HepG2 (cell line): ENCODE data around the gene MLLT1. TPM values are rescaled to one million over a fixed set of nuclear protein-coding genes. Genes with fewer than 3 reads are reported as not detected.

Experiments used
- ATAC-seq: fragments of 200-7000 bp; cut with Tn5 transposase; 3 replicates; pipeline ENCODE4 v1.9.1; 2020; ENCODE audit warnings: mild to moderate bottlenecking, moderate library complexity
- BruUV-seq: library from RNA; stranded (reverse); fragments of 400-500 nt; replicated peaks from 2 replicates; lab custom pipeline; 2021; lab: Mats Ljungman, UMichigan
- CTCF ChIA-PET: fragments of 300-600 bp; formaldehyde crosslinking; extraction: SDS; loops from one replicate; lab custom pipeline; 2021; ENCODE audit warnings: low total read pairs, inconsistent platforms, low intra/inter-chr PET ratio; lab: Yijun Ruan, JAX
- POLR2A ChIA-PET: fragments of 350-600 bp; sonication (Branson Sonifier 250); formaldehyde crosslinking; loops from one replicate; lab custom pipeline; 2020; ENCODE audit warnings: antibody characterized with exemption, inconsistent platforms; lab: Yijun Ruan, JAX
- DNase-seq: peaks from one replicate; pipeline ENCODE4 v3.0.0-alpha.2; 2015; ENCODE audit warnings: low spot score
- FAIRE-seq: peaks from 3 replicates; lab custom pipeline; 2011; peaks lifted over from hg19 to GRCh38; lab: Jason Lieb, UNC
- H2AFZ ChIP-seq: one replicate; pipeline ENCODE4 v1.6.1; 2011; ENCODE audit warnings: low read length, inconsistent platforms
- H3K27ac ChIP-seq: fragments of 300-600 bp; 3 replicates; pipeline ENCODE4 v1.8.0; 2011; ENCODE audit warnings: mixed run types, mild to moderate bottlenecking, mixed read lengths, low read length, inconsistent platforms; ENCODE audit not compliant: insufficient read depth; ENCODE audit errors: extremely low read length
- H3K27me3 ChIP-seq, 2 experiments: fragments of 200-600 bp in 1 of 2; 2 replicates in 1 of 2; 3 replicates in 1 of 2; pipeline versions ENCODE4 v1.6.0 to v1.8.0; 2011; ENCODE audit warnings: low read length in 2 of 2, mild to moderate bottlenecking in 2 of 2, moderate library complexity in 2 of 2, inconsistent platforms in 1 of 2; ENCODE audit not compliant: insufficient read depth in 2 of 2, control insufficient read depth in 1 of 2
- H3K36me3 ChIP-seq, 2 experiments: fragments of 200-600 bp in 1 of 2; replicated peaks in 1 of 2; 2 replicates in 1 of 2; 3 replicates in 1 of 2; pipeline versions ENCODE4 v1.5.1 to v1.8.0; 2011; ENCODE audit warnings: low read length in 2 of 2, inconsistent platforms in 1 of 2; ENCODE audit not compliant: insufficient read depth in 2 of 2, control insufficient read depth in 1 of 2
- H3K4me1 ChIP-seq: 2 replicates; pipeline ENCODE4 v1.5.1; 2012; ENCODE audit warnings: low read length, inconsistent platforms; ENCODE audit not compliant: insufficient read depth
- H3K4me2 ChIP-seq: 2 replicates; pipeline ENCODE4 v1.6.0; 2011; ENCODE audit warnings: low read depth, low read length, inconsistent platforms
- H3K4me3 ChIP-seq, 3 experiments: fragments of 200-600 bp in 1 of 3; sonication (generic), shearing (Covaris generic) in 1 of 3; replicated peaks in 1 of 3; 2 replicates each; pipeline ENCODE4 v1.5.1; 2011 to 2016; ENCODE audit warnings: low read length in 3 of 3, inconsistent platforms in 2 of 3, low read depth in 2 of 3, mild to moderate bottlenecking in 2 of 3, control low read depth in 1 of 3, mixed read lengths in 1 of 3; ENCODE audit not compliant: insufficient read depth in 1 of 3
- H3K79me2 ChIP-seq: one replicate; pipeline ENCODE4 v1.6.1; 2011; ENCODE audit warnings: low read length, inconsistent platforms; ENCODE audit not compliant: insufficient read depth
- H3K9ac ChIP-seq: 2 replicates; pipeline ENCODE4 v1.6.0; 2011; ENCODE audit warnings: mild to moderate bottlenecking, low read depth, low read length, inconsistent platforms; ENCODE audit not compliant: insufficient read depth
- H3K9me3 ChIP-seq: 2 replicates; pipeline ENCODE4 v1.5.1; 2012; ENCODE audit warnings: mild to moderate bottlenecking, low read length
- H4K20me1 ChIP-seq: 2 replicates; pipeline ENCODE4 v1.6.0; 2011; ENCODE audit warnings: inconsistent platforms, mild to moderate bottlenecking, low read length, moderate library complexity; ENCODE audit not compliant: insufficient read depth
- HNF4G ChIP-seq, 2 experiments: sonication (generic) in 1 of 2; formaldehyde crosslinking in 1 of 2; IDR thresholded peaks; 2 replicates each; pipeline versions ENCODE4 v1.4.0 to v1.6.1; 2011 to 2020; ENCODE audit warnings: borderline replicate concordance in 2 of 2, low read depth in 2 of 2, mild to moderate bottlenecking in 2 of 2, low read length in 1 of 2, missing genetic modification reagents in 1 of 2, moderate library complexity in 1 of 2
- MYPOP ChIP-seq: sonication (generic); formaldehyde crosslinking; IDR thresholded peaks from 2 replicates; pipeline ENCODE4 v1.8.1; 2023; ENCODE audit warnings: mild to moderate bottlenecking, moderate library complexity, missing genetic modification reagents
- PHF8 ChIP-seq: sonication (generic); formaldehyde crosslinking; IDR thresholded peaks from 2 replicates; pipeline ENCODE4 v1.5.0; 2020; ENCODE audit warnings: missing genetic modification reagents
- RNF2 ChIP-seq: fragments of 450-650 bp; conservative IDR thresholded peaks from 2 replicates; pipeline ENCODE4 v1.6.1; 2016; ENCODE audit warnings: low read depth
- ZMYM4 ChIP-seq: sonication (generic); formaldehyde crosslinking; IDR thresholded peaks from 2 replicates; pipeline ENCODE4 v1.8.1; 2023; ENCODE audit warnings: mild to moderate bottlenecking, missing genetic modification reagents
- ZNF224 ChIP-seq: sonication (generic); formaldehyde crosslinking; IDR thresholded peaks from 2 replicates; pipeline ENCODE4 v1.5.0; 2020; ENCODE audit warnings: mild to moderate bottlenecking, missing genetic modification reagents
- ZNF235 ChIP-seq: sonication (generic); formaldehyde crosslinking; IDR thresholded peaks from 2 replicates; pipeline ENCODE4 v1.8.1; 2023; ENCODE audit warnings: mild to moderate bottlenecking, missing genetic modification reagents, borderline replicate concordance
- ZNF24 ChIP-seq: fragments of 450-650 bp; IDR thresholded peaks from 2 replicates; pipeline ENCODE4 v1.6.1; 2017; ENCODE audit warnings: antibody characterized with exemption, mild to moderate bottlenecking
- ZNF264 ChIP-seq: sonication (generic); formaldehyde crosslinking; IDR thresholded peaks from 2 replicates; pipeline ENCODE4 v1.4.0; 2020; ENCODE audit warnings: missing genetic modification reagents
- ZNF382 ChIP-seq: sonication (generic); formaldehyde crosslinking; IDR thresholded peaks from 2 replicates; pipeline ENCODE4 v1.5.0; 2020; ENCODE audit warnings: missing genetic modification reagents, mild to moderate bottlenecking, borderline replicate concordance
- ZNF556 ChIP-seq: sonication (generic); formaldehyde crosslinking; IDR thresholded peaks from 2 replicates; pipeline ENCODE4 v1.4.0; 2020; ENCODE audit warnings: mild to moderate bottlenecking, missing genetic modification reagents, borderline replicate concordance
- ZNF607 ChIP-seq: sonication (generic); formaldehyde crosslinking; IDR thresholded peaks from 2 replicates; pipeline ENCODE4 v1.5.1; 2020; ENCODE audit warnings: missing genetic modification reagents, mild to moderate bottlenecking, borderline replicate concordance
- ZNF879 ChIP-seq: sonication (generic); formaldehyde crosslinking; IDR thresholded peaks from 2 replicates; pipeline ENCODE4 v1.8.1; 2023; ENCODE audit warnings: missing genetic modification reagents
- WGBS: methylation state at CpG from one replicate; pipeline ENCODE4 v1.1.6; 2017; ENCODE audit warnings: low lambda C conversion rate; 5-methylcytosine and 5-hydroxymethylcytosine counted together
- in situ Hi-C: cut with HindIII; loops from 2 replicates; pipeline ENCODE4 v1.10.0; 2017; ENCODE audit warnings: low pct_unique_long_range_greater_than_20kb; ENCODE audit not compliant: extremely low pct_ligation_motif_present
- intact Hi-C: fragments of 100-400 bp; cut with micrococcal nuclease; formaldehyde crosslinking; loops from one replicate; pipeline ENCODE4 v1.10.0; 2022; ENCODE audit not compliant: unreplicated experiment
- polyA plus RNA-seq, 8 experiments: library from polyadenylated mRNA; depleted of rRNA in 3 of 8; stranded (reverse) in 7 of 8; unstranded in 1 of 8; fragments of >200 nt; fragmentation: Illumina TruSeq in 4 of 8; extraction: Trizol in 4 of 8; gene quantifications; 2 replicates each; pipeline versions ENCODE4 v1.2.1 to v1.2.3, GENCODE V29; 2011 to 2016; ENCODE audit warnings: low read depth in 4 of 8, missing spikeins in 1 of 8, mixed read lengths in 1 of 8; ENCODE audit not compliant: insufficient read depth in 1 of 8
- total RNA-seq, 5 experiments: library from RNA; depleted of rRNA; stranded (reverse); fragments of >200 nt; fragmentation: Illumina TruSeq; extraction: Trizol; gene quantifications; 2 replicates each; pipeline ENCODE4 v1.2.3, GENCODE V29; 2016; ENCODE audit warnings: low read depth in 1 of 5
- TF ChIP-seq, protein P1 (sequence below): sonication (generic); formaldehyde crosslinking; IDR thresholded peaks from 2 replicates; pipeline ENCODE4 v1.5.0; 2020; ENCODE audit warnings: missing genetic modification reagents
- TF ChIP-seq, protein P2 (sequence below): sonication (generic); formaldehyde crosslinking; IDR thresholded peaks from 2 replicates; pipeline ENCODE4 v1.4.0; 2020; ENCODE audit warnings: missing genetic modification reagents, borderline replicate concordance

MLLT1 gene
- total and polyA plus RNA-seq, 2 of the 13 experiments (the other 11 are each of a cell fraction or from before 2014, with no cell fraction given) = 11.7 to 12.2 TPM

GRCh38 chr19:6227156-6227935, 52.4 kb downstream of the MLLT1 start (continued):
- TF ChIP-seq ZNF879 (CRISPR knock-in tag) = no peak
- no peak for TF ChIP-seq HNF4G (IDR thresholded peaks at IDR 0.05; ENCODE audit: borderline replicate concordance, low read depth, low read length)
- no peak for TF ChIP-seq HNF4G (CRISPR knock-in tag; IDR thresholded peaks at IDR 0.05; ENCODE audit: borderline replicate concordance, low read depth)

DNA sequence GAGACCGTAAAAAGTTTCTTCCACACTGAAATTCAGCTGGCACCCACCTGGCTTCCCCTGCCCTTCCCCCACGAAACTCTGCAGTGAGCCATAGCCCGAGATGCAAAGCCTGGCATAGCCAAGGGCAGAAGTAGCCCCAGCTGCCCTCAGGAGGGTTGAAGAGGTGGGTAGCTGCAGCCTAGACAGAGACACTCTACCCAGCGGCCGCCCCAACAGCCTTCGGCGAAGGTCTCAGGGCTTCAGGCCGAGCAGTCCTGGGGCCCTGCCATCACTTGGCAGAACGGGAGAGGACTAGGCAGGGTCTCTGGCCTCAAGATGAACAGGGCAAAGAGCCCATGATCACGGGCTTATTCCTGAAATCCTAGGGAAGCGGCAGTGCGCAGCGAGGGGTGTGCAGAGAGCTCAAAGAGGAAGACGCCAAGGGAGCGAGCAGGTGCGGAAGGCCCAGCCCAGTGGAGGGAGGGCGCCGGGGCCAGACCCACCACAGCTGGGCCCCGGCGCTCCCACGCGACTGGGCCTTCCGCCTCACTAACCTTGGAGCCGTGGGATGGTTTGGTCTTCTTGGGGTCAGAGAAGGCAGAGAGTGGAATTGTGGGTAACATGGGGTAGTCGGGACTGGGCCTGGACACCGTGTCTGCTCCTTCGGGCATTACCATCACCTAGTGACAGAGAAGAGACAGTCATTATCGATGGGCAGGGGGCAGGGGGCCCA, 53.2 kb downstream of the MLLT1 start:
- in situ Hi-C loops (no loop called here), intact Hi-C loops (no loop called here)
- Histone ChIP-seq H3K9ac (no peak overlapping the region), H4K20me1 (no peaks in the 10 kb centered on the region), H3K4me2 (no peak overlapping the region), H3K4me3 (no peak overlapping the region), H2AFZ (no peak overlapping the region), H3K9me3 (no peaks in the 10 kb centered on the region), H3K27ac (no peak overlapping the region), H3K79me2 (peaks cover 3% of the 10 kb centered on the region), H3K36me3 (peaks cover 24 to 52% of the 10 kb centered on the region in 2 experiments; a peak in 4 of 5 replicates), H3K27me3 (no peaks in the 10 kb centered on the region), H3K4me1 (peaks cover 12% of the 10 kb centered on the region)
- ATAC-seq (no peak), DNase-seq (no peak), FAIRE-seq (no peak)
- CTCF ChIA-PET = no interaction called here
- BruUV-seq = no TSS peak
- 98% methylated on average over 23 of the region's 28 CpGs for WGBS
- POLR2A ChIA-PET = no interaction called here
- no peak for TF ChIP-seq ZNF224
- TF ChIP-seq MYPOP (CRISPR knock-in tag) = no peak
- no peak for TF ChIP-seq PHF8
- TF ChIP-seq, protein P1, sequence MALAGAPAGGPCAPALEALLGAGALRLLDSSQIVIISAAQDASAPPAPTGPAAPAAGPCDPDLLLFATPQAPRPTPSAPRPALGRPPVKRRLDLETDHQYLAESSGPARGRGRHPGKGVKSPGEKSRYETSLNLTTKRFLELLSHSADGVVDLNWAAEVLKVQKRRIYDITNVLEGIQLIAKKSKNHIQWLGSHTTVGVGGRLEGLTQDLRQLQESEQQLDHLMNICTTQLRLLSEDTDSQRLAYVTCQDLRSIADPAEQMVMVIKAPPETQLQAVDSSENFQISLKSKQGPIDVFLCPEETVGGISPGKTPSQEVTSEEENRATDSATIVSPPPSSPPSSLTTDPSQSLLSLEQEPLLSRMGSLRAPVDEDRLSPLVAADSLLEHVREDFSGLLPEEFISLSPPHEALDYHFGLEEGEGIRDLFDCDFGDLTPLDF = no peak
- TF ChIP-seq RNF2 = no peak
- TF ChIP-seq ZNF382 = no peak
- TF ChIP-seq, protein P2, sequence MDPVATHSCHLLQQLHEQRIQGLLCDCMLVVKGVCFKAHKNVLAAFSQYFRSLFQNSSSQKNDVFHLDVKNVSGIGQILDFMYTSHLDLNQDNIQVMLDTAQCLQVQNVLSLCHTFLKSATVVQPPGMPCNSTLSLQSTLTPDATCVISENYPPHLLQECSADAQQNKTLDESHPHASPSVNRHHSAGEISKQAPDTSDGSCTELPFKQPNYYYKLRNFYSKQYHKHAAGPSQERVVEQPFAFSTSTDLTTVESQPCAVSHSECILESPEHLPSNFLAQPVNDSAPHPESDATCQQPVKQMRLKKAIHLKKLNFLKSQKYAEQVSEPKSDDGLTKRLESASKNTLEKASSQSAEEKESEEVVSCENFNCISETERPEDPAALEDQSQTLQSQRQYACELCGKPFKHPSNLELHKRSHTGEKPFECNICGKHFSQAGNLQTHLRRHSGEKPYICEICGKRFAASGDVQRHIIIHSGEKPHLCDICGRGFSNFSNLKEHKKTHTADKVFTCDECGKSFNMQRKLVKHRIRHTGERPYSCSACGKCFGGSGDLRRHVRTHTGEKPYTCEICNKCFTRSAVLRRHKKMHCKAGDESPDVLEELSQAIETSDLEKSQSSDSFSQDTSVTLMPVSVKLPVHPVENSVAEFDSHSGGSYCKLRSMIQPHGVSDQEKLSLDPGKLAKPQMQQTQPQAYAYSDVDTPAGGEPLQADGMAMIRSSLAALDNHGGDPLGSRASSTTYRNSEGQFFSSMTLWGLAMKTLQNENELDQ (CRISPR knock-in tag) = no peak
- no peak for TF ChIP-seq ZNF556 (CRISPR knock-in tag)
- TF ChIP-seq ZMYM4 (CRISPR knock-in tag) = no peak
- no peak for TF ChIP-seq ZNF24
- TF ChIP-seq ZNF264 (CRISPR knock-in tag) = no peak
- TF ChIP-seq ZNF607 (CRISPR knock-in tag) = no peak
- no peak for TF ChIP-seq ZNF235 (CRISPR knock-in tag)
